ENCODE data around the gene SPACA4.

The SPACA4 gene

DNA sequence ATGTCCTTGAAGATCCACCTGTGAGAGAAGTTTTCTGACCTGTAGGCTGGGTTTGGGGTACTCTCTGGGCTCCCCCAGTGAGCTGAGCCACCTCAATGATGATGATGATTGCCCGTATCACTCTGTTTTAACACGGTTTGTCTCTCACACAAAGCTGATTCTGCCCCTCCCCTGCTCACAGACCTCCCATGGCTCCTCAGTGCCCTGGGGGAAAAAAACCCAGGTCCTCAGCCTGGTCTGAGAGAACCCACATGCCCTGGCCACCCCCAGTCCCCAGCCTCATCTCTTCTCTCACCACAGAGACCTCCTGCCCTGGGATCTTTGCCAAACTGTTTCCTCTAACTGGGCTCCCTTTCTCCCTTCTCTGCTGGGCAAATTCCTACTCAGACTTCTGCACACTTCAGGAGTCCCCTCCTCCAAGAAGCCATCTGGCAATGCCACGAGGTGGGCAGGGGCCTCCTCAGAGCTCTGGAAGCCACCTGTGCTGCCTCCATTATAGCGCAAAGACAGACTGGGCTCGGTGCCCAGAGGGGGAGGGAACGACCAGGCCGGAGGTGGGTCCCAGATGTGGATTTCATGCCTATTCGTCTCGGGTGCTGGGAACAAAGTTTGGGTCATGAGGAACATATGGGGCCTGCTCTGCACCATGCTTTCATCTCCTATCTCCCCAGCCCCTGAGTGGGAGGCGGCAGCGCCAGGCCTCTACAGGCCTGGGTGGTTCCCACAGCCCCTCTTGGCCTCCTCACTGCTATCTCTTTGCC is 47.9 kb downstream of the SPACA4 start:
- Histone ChIP-seq H3K18ac (ENCODE audit: low read depth in 1 of 2, low read length in 2 of 2) (peak overlapping the region in 1 of 2 experiments; percentile 4), H4K91ac (ENCODE audit: low read length) (no peak overlapping the region), H3K14ac (ENCODE audit: low read length in 2 of 2) (no peak overlapping the region), H4K8ac (ENCODE audit: low read length) (peak overlapping the region; percentile 55), H3K4ac (ENCODE audit: low read depth in 1 of 2, low read length in 2 of 2) (no peak overlapping the region), H2BK5ac (ENCODE audit: low read depth, low read length, poor library complexity, severe bottlenecking) (no peak overlapping the region), H3K27me3 (ENCODE audit: control insufficient read depth in 1 of 2, insufficient read depth in 1 of 2, low read length in 2 of 2) (peaks cover 0 to 3% of the 10 kb centered on the region in 2 experiments), H3K4me2 (ENCODE audit: low read length, poor library complexity, severe bottlenecking) (no peak overlapping the region), H2BK15ac (ENCODE audit: low read depth, poor library complexity, severe bottlenecking) (no peak overlapping the region), H3K23ac (ENCODE audit: low read length in 2 of 2) (no peak overlapping the region), H3K4me1 (ENCODE audit: control insufficient read depth, insufficient read depth, low read depth, low read length) (peaks cover 18% of the 10 kb centered on the region), H3K4me3 (ENCODE audit: insufficient read depth in 1 of 2, low read depth in 1 of 2, low read length in 2 of 2) (no peak overlapping the region), H3K27ac (ENCODE audit: low read length, poor library complexity, severe bottlenecking) (no peak overlapping the region), H3K9me3 (ENCODE audit: control insufficient read depth, low read length) (no peaks in the 10 kb centered on the region), H3K9ac (ENCODE audit: low read length) (no peak overlapping the region), H2BK120ac (ENCODE audit: low read depth, low read length) (no peak overlapping the region), H2BK12ac (ENCODE audit: low read length in 2 of 2) (peak overlapping the region in 1 of 2 experiments; percentile 15), H2AFZ (ENCODE audit: low read depth, low read length) (no peak overlapping the region), H2AK5ac (ENCODE audit: low read length, severe bottlenecking) (no peak overlapping the region), H3K36me3 (ENCODE audit: control insufficient read depth in 1 of 2, insufficient read depth in 2 of 2, low read depth in 1 of 2, low read length in 2 of 2) (no peaks in the 10 kb centered on the region), H3K79me1 (replicated peaks; ENCODE audit: low read length, poor library complexity, severe bottlenecking) (no peaks in the 10 kb centered on the region)
- DNase-seq, result no peak
- WGBS, result 75% methylated on average over 11 of the region's 11 CpGs

DNA sequence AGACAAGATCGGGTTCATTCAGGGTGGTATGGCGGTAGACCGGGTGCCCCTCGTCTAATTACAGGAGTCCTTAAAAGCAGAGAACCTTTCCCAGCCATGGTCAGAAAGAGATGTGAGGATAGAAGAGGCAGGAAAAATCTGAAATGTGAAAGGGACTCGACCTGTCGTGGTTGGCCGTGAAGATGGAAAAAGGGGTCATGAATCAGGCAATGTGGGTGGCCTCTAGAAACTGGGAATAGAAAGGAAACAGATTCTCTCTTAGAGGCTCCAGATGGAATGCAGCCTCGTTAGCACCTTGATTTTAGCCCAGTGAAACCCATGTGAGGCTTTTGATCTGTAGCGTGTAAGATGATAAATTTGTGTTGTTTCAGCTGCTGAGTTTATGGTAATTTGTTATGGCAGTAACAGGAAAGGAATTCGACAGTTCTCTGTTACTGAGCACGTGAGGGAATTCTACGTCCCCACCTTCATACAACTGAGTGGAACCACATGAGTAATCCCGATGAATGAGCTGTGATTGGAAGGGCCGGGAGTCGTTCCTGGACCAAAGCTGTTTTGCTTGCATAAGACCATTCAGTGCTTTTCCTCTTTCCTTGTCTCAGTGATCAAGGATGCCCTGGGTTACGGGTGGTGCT is 50.4 kb downstream of the SPACA4 start:
- Histone ChIP-seq H3K27me3 (ENCODE audit: control insufficient read depth in 1 of 2, insufficient read depth in 1 of 2, low read length in 2 of 2) (peaks cover 0 to 3% of the 10 kb centered on the region in 2 experiments), H3K18ac (ENCODE audit: low read depth in 1 of 2, low read length in 2 of 2) (no peak overlapping the region), H3K36me3 (ENCODE audit: control insufficient read depth in 1 of 2, insufficient read depth in 2 of 2, low read depth in 1 of 2, low read length in 2 of 2) (no peaks in the 10 kb centered on the region), H3K9me3 (ENCODE audit: control insufficient read depth, low read length) (no peaks in the 10 kb centered on the region), H2AFZ (ENCODE audit: low read depth, low read length) (no peak overlapping the region), H3K27ac (ENCODE audit: low read length, poor library complexity, severe bottlenecking) (peak overlapping the region; percentile 69), H2AK5ac (ENCODE audit: low read length, severe bottlenecking) (no peak overlapping the region), H3K4me3 (ENCODE audit: insufficient read depth in 1 of 2, low read depth in 1 of 2, low read length in 2 of 2) (peak overlapping the region in 1 of 2 experiments; percentile 35), H2BK12ac (ENCODE audit: low read length in 2 of 2) (peak overlapping the region in 1 of 2 experiments; percentile 73), H4K8ac (ENCODE audit: low read length) (no peak overlapping the region), H3K23ac (ENCODE audit: low read length in 2 of 2) (no peak overlapping the region), H3K4me2 (ENCODE audit: low read length, poor library complexity, severe bottlenecking) (peak overlapping the region; percentile 17), H2BK15ac (ENCODE audit: low read depth, poor library complexity, severe bottlenecking) (no peak overlapping the region), H3K79me1 (replicated peaks; ENCODE audit: low read length, poor library complexity, severe bottlenecking) (no peaks in the 10 kb centered on the region), H2BK5ac (ENCODE audit: low read depth, low read length, poor library complexity, severe bottlenecking) (peak overlapping the region; percentile 74), H4K91ac (ENCODE audit: low read length) (no peak overlapping the region), H3K4me1 (ENCODE audit: control insufficient read depth, insufficient read depth, low read depth, low read length) (peaks cover 21% of the 10 kb centered on the region), H3K4ac (ENCODE audit: low read depth in 1 of 2, low read length in 2 of 2) (peak overlapping the region in 1 of 2 experiments; percentile 60), H3K9ac (ENCODE audit: low read length) (no peak overlapping the region), H2BK120ac (ENCODE audit: low read depth, low read length) (no peak overlapping the region), H3K14ac (ENCODE audit: low read length in 2 of 2) (no peak overlapping the region)
- DNase-seq, result peak; percentile 87
- WGBS, result 34% methylated on average over 13 of the region's 16 CpGs
